Measurements from ENCODE around the gene KRTAP10-4. TPM values are rescaled to one million over a fixed set of nuclear protein-coding genes. Genes with fewer than 3 reads are reported as not detected.
"Not testable (repeated sequence)": the region's sequence is repeated elsewhere in the genome, so short reads cannot be mapped to it uniquely, and the experiment has no call there.

The KRTAP10-4 gene
- total RNA-seq, 1 donor from 2014 or later: not detected

- DNase-seq (ENCODE audit: low read depth in 2 of 2): no peak
Measured at GRCh38 chr21:44557491-44558328, 15.8 kb upstream of the KRTAP10-4 start.

- DNase-seq (ENCODE audit: low read depth in 2 of 2): not testable (repeated sequence)
Measured at GRCh38 chr21:44558329-44558675, 15.2 kb upstream of the KRTAP10-4 start.

GRCh38 chr21:44558695-44559094 lies 14.8 kb upstream of the KRTAP10-4 start, which contains the start of gene KRTAP10-3:
Gene KRTAP10-3, minus strand, starts transcription at chr21:44558795. Its CDS starts 80 bp downstream, at chr21:44558715.
- DNase-seq (ENCODE audit: low read depth in 2 of 2): no peak

DNA sequence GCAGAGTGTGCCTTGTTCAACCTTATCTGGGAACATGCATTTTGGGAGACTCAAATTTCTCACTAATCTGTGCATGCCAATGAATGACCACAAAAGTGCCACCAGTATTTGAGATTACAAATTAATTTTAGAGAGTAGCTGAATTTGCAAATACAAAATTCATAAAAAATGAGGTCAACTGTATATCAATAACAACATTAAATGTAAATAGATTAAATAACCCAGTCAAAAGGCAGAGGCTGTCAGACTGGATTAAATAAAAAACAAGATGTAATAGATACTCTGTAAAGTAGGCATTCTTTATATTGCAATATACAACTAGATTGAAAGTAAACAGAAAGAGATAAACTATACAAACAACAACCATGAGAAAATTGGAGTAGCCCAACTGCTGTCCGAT lies 9.4 kb upstream of the KRTAP10-4 start:
- no peak for DNase-seq (ENCODE audit: low read depth in 2 of 2)

- no peak for DNase-seq (ENCODE audit: low read depth in 2 of 2)
Measured at GRCh38 chr21:44564886-44565598, 8.5 kb upstream of the KRTAP10-4 start.

- DNase-seq (ENCODE audit: low read depth in 2 of 2): no peak
Measured at GRCh38 chr21:44566403-44566802, 7.1 kb upstream of the KRTAP10-4 start.

GRCh38 chr21:44567481-44568171 lies 5.9 kb upstream of the KRTAP10-4 start:
- DNase-seq (ENCODE audit: low read depth in 2 of 2): no peak

DNA sequence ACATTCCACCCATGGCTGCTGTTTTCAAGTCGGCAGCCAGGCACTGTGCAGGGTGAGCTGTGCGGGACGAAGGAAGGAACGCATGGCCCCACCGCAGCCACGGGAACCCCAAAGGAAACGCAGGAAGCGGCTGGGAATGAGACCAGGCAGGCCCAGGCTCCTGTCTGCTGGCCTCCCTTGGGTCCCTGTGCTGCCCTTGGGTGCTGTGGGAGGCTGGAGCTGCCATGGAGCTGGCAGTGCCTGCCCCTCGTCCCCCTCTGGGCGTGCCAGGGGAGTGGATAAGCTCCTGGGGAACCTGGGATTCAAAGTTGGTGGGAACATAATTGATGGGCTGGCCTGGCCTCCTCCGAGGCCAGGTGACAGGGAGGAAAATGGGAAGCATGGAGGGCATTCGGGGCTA lies 5.3 kb upstream of the KRTAP10-4 start:
- DNase-seq (ENCODE audit: low read depth in 2 of 2): no peak

GRCh38 chr21:44568667-44569556 lies 4.6 kb upstream of the KRTAP10-4 start:
- DNase-seq (ENCODE audit: low read depth in 2 of 2): no peak

GRCh38 chr21:44569861-44570517 lies 3.5 kb upstream of the KRTAP10-4 start:
- no peak for DNase-seq (ENCODE audit: low read depth in 2 of 2)

DNA sequence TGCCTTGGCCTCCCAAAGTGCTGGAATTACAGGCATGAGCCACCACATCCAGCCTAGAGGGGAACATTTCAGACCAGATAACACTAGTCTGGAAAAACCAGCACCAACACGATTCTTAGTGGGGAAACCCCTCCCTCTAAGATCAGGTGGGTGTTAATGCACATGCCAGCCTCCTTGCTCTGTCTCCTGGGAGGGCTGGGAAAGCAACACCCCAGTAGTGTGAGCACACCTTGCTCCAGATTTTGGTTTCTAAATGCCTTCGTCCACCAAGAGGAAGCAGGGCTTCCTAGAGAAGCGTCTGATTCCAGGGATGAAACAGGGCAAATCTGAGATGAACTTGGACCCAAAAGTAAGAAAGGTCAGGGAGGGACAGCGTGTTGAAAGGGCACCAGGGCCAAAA lies 2.2 kb upstream of the KRTAP10-4 start:
- DNase-seq (ENCODE audit: low read depth in 2 of 2): no peak

DNA sequence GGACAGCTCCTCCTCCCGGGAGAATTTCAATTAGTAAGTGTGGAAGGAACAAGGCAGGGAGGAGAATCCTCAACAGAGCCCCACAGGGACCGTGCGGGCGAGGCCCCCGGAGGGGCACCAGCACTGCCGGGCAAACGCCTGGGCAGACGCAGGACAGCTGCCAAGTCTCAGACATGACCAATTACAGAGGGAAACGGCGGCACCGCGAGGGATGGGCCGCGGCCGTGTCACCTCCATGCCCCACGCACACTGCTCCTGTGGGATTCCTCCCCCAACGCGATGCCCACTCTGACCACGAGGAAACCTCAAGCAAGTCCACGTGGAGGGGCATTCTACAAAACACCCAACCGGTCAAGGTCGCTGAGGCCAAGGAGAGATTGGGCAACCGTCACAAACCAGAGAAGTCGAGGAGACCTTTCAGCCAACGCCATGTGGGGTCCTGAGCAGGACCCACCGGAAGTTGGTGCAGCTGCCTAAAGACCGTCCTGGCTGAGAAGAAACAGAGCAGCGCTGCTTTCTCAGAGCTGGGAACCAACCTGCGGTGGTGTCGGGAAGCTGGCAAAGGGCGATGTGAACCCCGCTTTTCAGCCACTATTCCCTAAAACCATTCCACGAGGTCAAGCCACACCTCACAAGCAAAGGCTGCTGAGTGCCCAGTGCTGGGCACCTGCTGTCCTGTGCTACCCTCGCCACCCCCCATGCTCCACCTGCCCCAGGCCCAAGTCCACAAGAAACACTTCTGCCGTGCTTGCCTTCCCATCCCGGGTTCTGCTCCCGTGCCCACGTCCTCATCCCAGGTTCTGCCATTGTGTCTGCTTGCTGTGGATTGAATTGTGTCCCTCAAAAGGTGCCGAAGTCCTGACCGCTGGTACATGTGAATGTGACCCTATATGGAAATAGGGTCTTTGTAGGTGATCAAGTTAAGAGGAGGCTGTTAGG lies 1.4 kb upstream of the KRTAP10-4 start:
- DNase-seq (ENCODE audit: low read depth in 2 of 2): no peak

DNA sequence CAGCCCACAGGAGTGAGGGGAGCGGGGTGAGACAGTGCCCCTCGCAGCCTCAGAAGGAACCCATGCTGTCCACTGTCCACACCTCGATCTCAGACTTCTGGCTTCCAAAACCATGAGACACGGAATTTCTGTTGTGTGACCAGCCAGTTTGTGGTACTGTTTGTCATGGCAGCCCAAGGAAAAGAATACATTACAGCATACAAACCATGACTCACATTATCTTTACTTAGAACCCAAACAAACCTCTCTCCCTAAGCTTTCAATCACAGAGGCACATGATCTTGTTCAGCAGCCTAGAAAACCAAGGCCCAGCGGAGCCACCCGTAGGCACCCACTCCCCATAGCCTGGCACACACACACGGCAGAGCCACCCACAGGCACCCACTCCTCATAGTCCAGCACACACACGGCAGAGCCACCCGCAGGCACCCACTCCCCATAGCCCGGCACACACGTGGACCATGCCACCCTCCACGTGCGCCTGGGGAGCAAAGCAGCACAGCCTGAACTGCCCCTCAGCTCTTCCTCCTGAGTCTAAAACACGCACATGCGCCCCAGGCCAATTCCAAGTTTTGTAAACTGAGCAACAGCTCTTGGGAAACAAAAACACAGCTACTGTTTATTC lies 458 bp upstream of the KRTAP10-4 start:
- no peak for DNase-seq (ENCODE audit: low read depth in 2 of 2)

DNA sequence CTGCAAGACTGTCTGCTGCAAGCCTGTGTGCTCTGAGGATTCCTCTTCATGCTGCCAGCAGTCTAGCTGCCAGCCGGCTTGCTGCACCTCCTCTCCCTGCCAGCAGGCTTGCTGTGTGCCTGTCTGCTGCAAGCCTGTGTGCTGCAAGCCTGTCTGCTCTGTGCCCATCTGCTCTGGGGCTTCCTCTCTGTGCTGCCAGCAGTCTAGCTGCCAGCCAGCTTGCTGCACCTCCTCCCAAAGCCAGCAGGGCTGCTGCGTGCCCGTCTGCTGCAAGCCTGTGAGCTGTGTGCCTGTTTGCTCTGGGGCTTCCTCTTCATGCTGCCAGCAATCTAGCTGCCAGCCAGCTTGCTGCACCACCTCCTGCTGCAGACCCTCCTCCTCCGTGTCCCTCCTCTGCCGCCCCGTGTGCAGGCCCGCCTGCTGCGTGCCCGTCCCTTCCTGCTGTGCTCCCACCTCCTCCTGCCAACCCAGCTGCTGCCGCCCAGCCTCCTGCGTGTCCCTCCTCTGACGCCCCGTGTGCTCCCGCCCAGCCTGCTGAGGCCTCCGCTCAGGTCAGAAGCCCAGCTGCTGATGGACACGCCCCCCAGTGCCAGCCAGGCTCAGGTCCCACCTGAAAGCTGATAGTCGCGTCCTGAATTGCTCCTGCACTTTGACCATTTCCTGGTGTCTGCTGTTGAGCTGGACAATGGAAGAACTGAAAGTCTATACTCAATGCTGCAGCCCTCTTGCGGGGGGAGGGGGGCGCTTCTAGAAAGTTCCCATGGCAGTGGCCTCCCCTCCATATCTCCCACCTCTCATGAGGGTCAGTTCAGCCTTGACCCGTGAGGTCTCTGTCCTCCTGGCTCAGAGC lies 1.2 kb downstream of the KRTAP10-4 start:
- no peak for DNase-seq (ENCODE audit: low read depth in 2 of 2)

- no peak for DNase-seq (ENCODE audit: low read depth in 2 of 2)
Measured at GRCh38 chr21:44575307-44576024, 1.9 kb downstream of the KRTAP10-4 start.

GRCh38 chr21:44576025-44576420 lies 2.5 kb downstream of the KRTAP10-4 start:
- DNase-seq (ENCODE audit: low read depth in 2 of 2): no peak

- no peak for DNase-seq (ENCODE audit: low read depth in 2 of 2)
Measured at GRCh38 chr21:44578371-44579055, 5.0 kb downstream of the KRTAP10-4 start.
